Activated naive CD4-positive, alpha-beta T cell treated with anti-CD3 and anti-CD28 coated beads, Interleukin-2, amount 10 ng/mL, durations not matched to agents 7 days and 5 days (primary cell): Measurements from ENCODE around the gene TENM4.

Experiments used
- CTCF ChIA-PET: fragments of 350-600 bp; sonication (Branson Sonifier 250); formaldehyde crosslinking; loops from one replicate; lab custom pipeline; 2021; ENCODE audit warnings: antibody characterized with exemption; lab: Charles Lee
- DNase-seq: peaks from one replicate; pipeline ENCODE4 v3.0.0-alpha.2; 2020
- H3K27ac Mint-ChIP-seq: one replicate; pipeline ENCODE4 v1.8.0; 2021; ENCODE audit warnings: mild to moderate bottlenecking, moderate library complexity, mixed read lengths
- H3K27me3 Mint-ChIP-seq: one replicate; pipeline ENCODE4 v1.8.0; 2021; ENCODE audit warnings: mild to moderate bottlenecking, mixed read lengths
- H3K36me3 Mint-ChIP-seq: one replicate; pipeline ENCODE4 v1.8.0; 2021; ENCODE audit warnings: mixed read lengths
- H3K4me1 Mint-ChIP-seq: one replicate; pipeline ENCODE4 v1.8.0; 2021; ENCODE audit warnings: mixed read lengths
- H3K4me3 Mint-ChIP-seq: one replicate; pipeline ENCODE4 v1.8.0; 2021; ENCODE audit warnings: mild to moderate bottlenecking, moderate library complexity, mixed read lengths
- H3K9me3 Mint-ChIP-seq: one replicate; pipeline ENCODE4 v1.8.0; 2021; ENCODE audit warnings: mixed read lengths

The TENM4 gene

DNA sequence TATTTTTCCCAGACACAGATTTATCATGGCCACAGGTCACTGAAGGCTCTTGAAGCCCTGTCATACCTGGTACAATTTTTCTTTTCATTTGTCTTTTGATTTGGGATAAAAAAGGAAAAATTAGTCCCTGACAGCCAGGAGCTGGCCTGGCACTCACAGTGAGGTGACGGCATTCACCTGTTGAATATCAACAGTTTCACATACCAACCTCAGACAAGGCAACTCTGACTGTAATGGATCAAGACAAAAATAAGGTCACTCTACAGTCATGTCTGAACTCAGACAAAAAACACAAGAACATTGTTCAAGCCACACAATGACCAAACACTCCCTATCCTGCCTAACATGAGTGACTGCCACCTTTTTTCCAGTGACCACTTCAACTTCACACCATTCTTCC is 392.9 kb downstream of the TENM4 start:
- CTCF ChIA-PET = no interaction called here
- Mint-ChIP-seq H3K4me1 (no peaks in the 10 kb centered on the region), H3K36me3 (no peaks in the 10 kb centered on the region), H3K4me3 (no peak overlapping the region), H3K27ac (no peak overlapping the region), H3K9me3 (no peaks in the 10 kb centered on the region), H3K27me3 (no peaks in the 10 kb centered on the region)
- no peak for DNase-seq

DNA sequence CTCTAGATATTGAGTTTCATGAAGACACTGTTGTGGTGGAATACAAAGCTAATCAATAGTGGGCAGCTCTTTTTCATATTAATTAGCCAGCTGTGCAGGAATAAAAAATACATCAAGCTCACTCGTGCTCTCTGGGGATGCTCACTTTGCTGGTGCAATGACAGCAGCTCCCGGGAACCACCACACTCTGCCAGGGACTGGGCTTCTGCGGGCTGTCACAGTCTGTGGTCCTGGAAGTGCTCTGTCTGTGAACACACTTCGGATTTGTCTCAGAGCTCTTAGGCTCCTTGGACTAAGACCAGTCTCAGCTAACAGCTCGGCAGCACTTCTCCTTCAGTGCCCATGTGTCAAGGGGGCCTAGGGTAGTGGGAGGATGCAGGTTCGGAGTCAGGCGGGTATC is 393.5 kb downstream of the TENM4 start:
- no peak overlapping the region for H3K4me3 Mint-ChIP-seq
- H3K36me3 Mint-ChIP-seq = no peaks in the 10 kb centered on the region
- H3K27me3 Mint-ChIP-seq = no peaks in the 10 kb centered on the region
- DNase-seq = no peak
- H3K27ac Mint-ChIP-seq = no peak overlapping the region
- CTCF ChIA-PET = no interaction called here
- H3K9me3 Mint-ChIP-seq = no peaks in the 10 kb centered on the region
- H3K4me1 Mint-ChIP-seq = no peaks in the 10 kb centered on the region

DNA sequence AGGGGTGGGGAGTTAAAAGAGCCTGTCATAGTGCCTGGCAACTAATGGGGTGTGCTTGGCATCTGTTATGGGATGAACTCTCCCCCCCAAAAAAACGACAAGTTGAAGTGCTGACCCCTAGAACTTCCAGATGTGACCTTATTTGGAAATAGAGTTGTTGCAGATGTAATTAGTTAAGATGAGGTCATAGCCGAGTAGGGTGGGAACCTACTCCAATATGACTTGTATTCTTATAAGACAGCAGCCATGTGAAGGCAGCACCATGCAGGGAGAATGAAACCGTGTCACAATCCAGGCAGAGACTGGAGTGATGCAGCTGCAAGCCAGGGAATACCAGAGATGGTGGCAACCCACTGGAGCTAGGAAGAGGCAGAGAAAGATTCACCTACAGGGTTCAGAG is 394.5 kb downstream of the TENM4 start:
- no peaks in the 10 kb centered on the region for H3K27me3 Mint-ChIP-seq

GRCh38 chr11:79045800-79046304 is 395.0 kb downstream of the TENM4 start:
- Mint-ChIP-seq H3K9me3 (no peaks in the 10 kb centered on the region), H3K4me3 (no peak overlapping the region), H3K4me1 (no peaks in the 10 kb centered on the region), H3K27me3 (no peaks in the 10 kb centered on the region), H3K27ac (no peak overlapping the region), H3K36me3 (no peaks in the 10 kb centered on the region)
- CTCF ChIA-PET = no interaction called here
- no peak for DNase-seq

More for the DNA sequence above, 394.5 kb downstream of the TENM4 start:
- Mint-ChIP-seq H3K9me3 (no peaks in the 10 kb centered on the region), H3K4me1 (no peaks in the 10 kb centered on the region), H3K4me3 (no peak overlapping the region), H3K27ac (no peak overlapping the region), H3K36me3 (no peaks in the 10 kb centered on the region)
- CTCF ChIA-PET = no interaction called here
- no peak for DNase-seq

GRCh38 chr11:79045018-79045799 is 395.6 kb downstream of the TENM4 start:
- no peak for DNase-seq
- Mint-ChIP-seq H3K4me3 (no peak overlapping the region), H3K9me3 (no peaks in the 10 kb centered on the region), H3K27me3 (no peaks in the 10 kb centered on the region), H3K4me1 (no peaks in the 10 kb centered on the region), H3K27ac (no peak overlapping the region), H3K36me3 (no peaks in the 10 kb centered on the region)
- CTCF ChIA-PET = no interaction called here

- Mint-ChIP-seq H3K36me3 (no peaks in the 10 kb centered on the region), H3K9me3 (no peaks in the 10 kb centered on the region), H3K27ac (no peak overlapping the region), H3K4me3 (no peak overlapping the region), H3K27me3 (no peaks in the 10 kb centered on the region), H3K4me1 (no peaks in the 10 kb centered on the region)
- no peak for DNase-seq
- CTCF ChIA-PET = no interaction called here
Observed at GRCh38 chr11:79044201-79044600, 396.6 kb downstream of the TENM4 start.

- H3K27ac Mint-ChIP-seq = no peak overlapping the region
Observed at GRCh38 chr11:79043726-79044125, 397.1 kb downstream of the TENM4 start.

DNA sequence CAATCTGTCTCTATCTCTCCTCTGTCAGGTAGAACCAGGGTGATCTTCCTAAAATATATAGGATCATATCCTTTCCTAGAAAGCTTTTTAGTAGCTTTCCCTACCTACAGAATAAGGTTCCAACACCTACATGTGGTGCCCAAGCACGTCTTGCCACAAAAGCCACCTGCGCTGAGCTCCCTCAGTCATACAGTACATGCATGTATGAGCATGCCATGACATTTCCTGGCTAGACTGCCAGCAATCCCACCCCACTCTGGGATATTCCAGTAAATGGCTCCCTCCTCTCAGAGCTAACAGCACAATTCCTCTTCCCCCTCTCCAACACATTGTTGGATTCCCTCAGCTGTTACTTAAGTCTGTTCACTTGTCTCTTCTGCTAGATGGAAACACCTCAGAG is 398.0 kb downstream of the TENM4 start:
- CTCF ChIA-PET = no interaction called here
- H3K4me3 Mint-ChIP-seq = no peak overlapping the region
- no peaks in the 10 kb centered on the region for H3K27me3 Mint-ChIP-seq
- no peaks in the 10 kb centered on the region for H3K9me3 Mint-ChIP-seq
- no peaks in the 10 kb centered on the region for H3K4me1 Mint-ChIP-seq
- no peak for DNase-seq
- no peak overlapping the region for H3K27ac Mint-ChIP-seq
- no peaks in the 10 kb centered on the region for H3K36me3 Mint-ChIP-seq

More at GRCh38 chr11:79043726-79044125, 397.1 kb downstream of the TENM4 start:
- no peaks in the 10 kb centered on the region for H3K27me3 Mint-ChIP-seq
- H3K4me3 Mint-ChIP-seq = no peak overlapping the region
- CTCF ChIA-PET = no interaction called here
- DNase-seq = no peak
- H3K9me3 Mint-ChIP-seq = no peaks in the 10 kb centered on the region
- no peaks in the 10 kb centered on the region for H3K36me3 Mint-ChIP-seq
- H3K4me1 Mint-ChIP-seq = no peaks in the 10 kb centered on the region

- Mint-ChIP-seq H3K4me1 (no peaks in the 10 kb centered on the region), H3K36me3 (no peaks in the 10 kb centered on the region), H3K9me3 (no peaks in the 10 kb centered on the region), H3K27ac (no peak overlapping the region), H3K4me3 (no peak overlapping the region), H3K27me3 (no peaks in the 10 kb centered on the region)
- CTCF ChIA-PET = no interaction called here
- no peak for DNase-seq
Observed at GRCh38 chr11:79040348-79040747, 400.5 kb downstream of the TENM4 start.

DNA sequence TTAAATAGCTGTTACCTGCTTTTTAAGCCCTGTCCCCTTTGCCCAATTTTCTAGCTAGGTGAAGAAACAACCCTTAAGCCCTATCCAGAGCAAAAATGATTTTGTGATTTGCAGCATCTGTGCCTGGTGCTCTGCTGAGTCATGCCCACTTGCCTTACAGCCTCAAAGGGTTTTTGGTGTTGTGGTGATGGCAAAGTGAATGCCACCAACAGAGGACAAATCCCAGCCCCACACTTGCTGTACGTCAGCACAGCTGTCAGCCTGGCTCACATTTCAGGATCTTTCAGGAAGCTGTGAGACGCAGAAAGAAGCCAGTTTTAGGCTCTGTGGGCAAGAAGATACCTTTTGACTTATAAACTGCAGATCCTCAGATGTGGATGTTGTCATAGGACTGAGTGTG is 401.7 kb downstream of the TENM4 start:
- Mint-ChIP-seq H3K4me1 (no peaks in the 10 kb centered on the region), H3K9me3 (no peaks in the 10 kb centered on the region), H3K27me3 (no peaks in the 10 kb centered on the region), H3K27ac (no peak overlapping the region), H3K4me3 (no peak overlapping the region), H3K36me3 (no peaks in the 10 kb centered on the region)
- CTCF ChIA-PET = no interaction called here
- no peak for DNase-seq

DNA sequence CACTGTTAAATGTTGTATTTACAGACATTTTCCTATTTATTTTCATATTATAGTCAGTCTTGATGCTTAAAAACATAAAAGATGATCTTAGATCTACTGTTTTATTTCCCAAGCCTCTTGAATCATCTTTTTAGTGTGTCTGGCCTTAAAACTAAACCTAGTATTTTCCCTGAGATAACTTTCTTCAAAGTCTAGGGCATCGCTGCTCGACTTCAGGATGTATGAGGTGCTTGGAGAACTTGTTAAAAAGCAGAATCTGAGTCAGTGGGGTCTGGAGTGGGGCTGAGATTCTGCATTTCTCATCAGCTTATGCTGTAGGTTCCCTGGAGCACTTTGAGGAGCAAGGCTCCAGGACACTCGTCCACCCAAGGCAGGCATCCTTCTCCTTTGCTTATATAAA is 404.9 kb downstream of the TENM4 start:
- Mint-ChIP-seq H3K27ac (no peak overlapping the region), H3K4me3 (no peak overlapping the region), H3K36me3 (no peaks in the 10 kb centered on the region), H3K9me3 (no peaks in the 10 kb centered on the region), H3K27me3 (peaks cover 5% of the 10 kb centered on the region), H3K4me1 (no peaks in the 10 kb centered on the region)
- DNase-seq = no peak
- CTCF ChIA-PET = no interaction called here

DNA sequence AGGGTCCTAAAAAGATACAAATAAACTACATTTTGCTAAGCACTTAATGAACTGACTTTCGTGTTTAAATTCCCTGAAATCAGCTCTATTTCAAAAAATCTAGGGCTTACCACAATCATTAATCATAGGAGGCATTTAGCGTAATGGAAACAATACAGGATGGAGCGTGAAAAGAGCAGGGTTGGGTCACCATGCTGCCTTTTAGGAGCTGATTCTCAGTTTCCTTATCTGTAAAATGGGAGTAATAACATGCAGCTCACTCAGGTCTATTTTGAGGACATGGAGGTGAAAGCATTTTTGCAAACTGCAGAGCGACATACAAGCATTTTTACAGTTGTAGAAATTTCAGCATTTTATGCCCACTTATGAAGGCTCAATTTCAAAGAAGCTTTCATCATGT is 407.0 kb downstream of the TENM4 start:
- CTCF ChIA-PET = no interaction called here
- Mint-ChIP-seq H3K9me3 (no peaks in the 10 kb centered on the region), H3K4me3 (no peak overlapping the region), H3K4me1 (no peaks in the 10 kb centered on the region), H3K27me3 (peaks cover 24% of the 10 kb centered on the region), H3K36me3 (no peaks in the 10 kb centered on the region), H3K27ac (no peak overlapping the region)
- no peak for DNase-seq

- peaks cover 47% of the 10 kb centered on the region for H3K27me3 Mint-ChIP-seq
- H3K4me1 Mint-ChIP-seq = peaks cover 7% of the 10 kb centered on the region
- H3K36me3 Mint-ChIP-seq = no peaks in the 10 kb centered on the region
- H3K4me3 Mint-ChIP-seq = no peak overlapping the region
- no peak overlapping the region for H3K27ac Mint-ChIP-seq
- DNase-seq = no peak
- CTCF ChIA-PET = no interaction called here
- H3K9me3 Mint-ChIP-seq = no peaks in the 10 kb centered on the region
Observed at GRCh38 chr11:79030448-79030847, 410.4 kb downstream of the TENM4 start.

DNA sequence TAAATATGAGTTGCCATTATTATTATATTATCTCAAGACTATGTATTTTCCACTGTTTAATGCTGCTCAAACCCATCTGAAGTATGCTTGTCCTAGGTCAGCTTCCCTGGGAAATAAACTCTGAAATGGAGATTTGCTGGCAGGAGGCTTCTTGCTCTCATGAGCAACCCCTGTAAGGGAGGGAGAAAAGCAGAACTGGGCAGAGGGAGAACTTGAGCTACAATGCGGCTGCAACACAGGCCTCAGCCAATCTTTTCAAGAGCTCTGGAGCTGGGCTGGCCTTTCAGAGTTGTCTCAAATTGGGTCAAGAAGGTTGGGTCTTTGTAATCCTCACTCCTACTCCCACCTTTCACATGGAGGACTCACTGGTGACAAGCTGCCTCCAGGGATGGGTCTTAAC is 412.6 kb downstream of the TENM4 start:
- DNase-seq = no peak
- Mint-ChIP-seq H3K27me3 (peaks cover 47% of the 10 kb centered on the region), H3K36me3 (no peaks in the 10 kb centered on the region), H3K4me1 (peaks cover 7% of the 10 kb centered on the region), H3K27ac (no peak overlapping the region), H3K9me3 (no peaks in the 10 kb centered on the region), H3K4me3 (no peak overlapping the region)
- CTCF ChIA-PET = interaction anchor here (1.0 kb wide), 1 partner anchor 383 kb away, joined by 3 read pairs; no protein-coding TSS in a partner anchor

GRCh38 chr11:79026803-79027445 is 413.9 kb downstream of the TENM4 start:
- Mint-ChIP-seq H3K4me3 (no peak overlapping the region), H3K27me3 (peaks cover 47% of the 10 kb centered on the region), H3K9me3 (no peaks in the 10 kb centered on the region), H3K36me3 (no peaks in the 10 kb centered on the region), H3K27ac (no peak overlapping the region), H3K4me1 (peaks cover 7% of the 10 kb centered on the region)
- CTCF ChIA-PET = no interaction called here
- DNase-seq = no peak
